ENCODE results near the gene NME4.
"Not testable (repeated sequence)": the region's sequence is repeated elsewhere in the genome, so short reads cannot be mapped to it uniquely, and the experiment has no call there.

Gene NME4

DNA sequence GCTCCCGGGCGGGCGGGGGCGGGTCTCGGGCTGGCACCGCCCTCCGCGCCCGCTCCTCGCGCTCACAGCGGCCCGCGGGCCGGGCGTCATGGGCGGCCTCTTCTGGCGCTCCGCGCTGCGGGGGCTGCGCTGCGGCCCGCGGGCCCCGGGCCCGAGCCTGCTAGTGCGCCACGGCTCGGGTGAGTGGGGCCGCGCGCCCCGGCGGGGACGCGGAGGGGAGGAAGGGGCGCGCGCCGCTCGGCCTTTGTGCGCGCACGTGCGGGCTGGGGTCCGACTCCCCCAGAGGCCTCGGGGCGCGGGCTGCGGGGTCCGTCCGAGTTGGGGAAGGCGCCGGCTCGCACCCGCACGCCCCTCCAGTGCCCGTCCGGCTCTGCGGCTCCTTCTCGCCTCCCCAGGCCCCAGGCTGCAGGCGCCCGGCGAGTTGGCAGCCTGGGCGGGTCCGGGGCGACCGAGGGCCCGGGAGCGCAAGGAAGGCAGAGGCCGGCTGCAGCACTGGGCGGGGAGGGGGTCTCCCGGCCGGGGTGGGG, at the start of gene NME4:
NME4 (plus strand) TSS at position 65 of the 527 bp plus-strand sequence; CDS start at position 89, 24 bp downstream.
- DNase-seq (ENCODE audit: low read depth) = peak; percentile 50

DNA sequence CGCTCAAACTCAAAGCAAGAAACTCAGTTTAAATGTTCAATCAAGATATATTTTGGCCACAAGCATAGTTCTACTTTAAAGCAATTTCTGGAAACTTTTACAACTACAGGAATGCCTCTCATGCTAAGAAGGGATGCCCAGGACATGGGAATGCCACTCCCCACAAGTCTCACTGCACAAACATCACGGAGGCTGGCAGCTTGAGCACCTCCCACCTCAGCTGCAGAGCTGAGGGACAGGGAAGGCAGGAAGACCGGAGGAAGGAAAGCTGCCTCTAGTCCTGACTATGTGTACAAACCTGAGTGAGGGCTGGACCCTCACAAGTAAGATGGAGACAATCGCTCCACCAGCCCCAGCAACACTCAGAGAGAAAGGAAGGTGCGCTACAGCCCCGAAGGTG, 49.8 kb upstream of the NME4 start:
- peak; percentile 11 for DNase-seq (ENCODE audit: low read depth)

DNA sequence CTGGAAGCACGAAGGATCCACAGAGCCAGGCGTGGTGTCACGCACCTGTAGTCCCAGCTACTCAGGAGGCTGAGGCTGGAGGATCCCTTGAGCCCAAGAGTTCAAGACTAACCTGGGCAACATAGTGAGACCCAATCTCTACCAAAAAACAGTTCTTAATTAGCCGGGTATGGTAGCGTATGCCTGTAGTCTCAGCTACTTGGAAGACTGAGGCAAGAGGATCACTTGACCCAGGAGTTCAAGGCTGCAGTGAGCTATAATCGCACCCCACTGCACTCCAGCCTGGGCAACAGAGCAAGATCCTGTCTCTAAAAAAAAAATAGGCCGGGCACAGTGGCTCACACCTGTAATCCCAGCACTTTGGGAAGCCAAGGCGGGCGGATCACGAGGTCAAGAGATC, 48.5 kb upstream of the NME4 start:
- DNase-seq (ENCODE audit: low read depth) = not testable (repeated sequence)

DNA sequence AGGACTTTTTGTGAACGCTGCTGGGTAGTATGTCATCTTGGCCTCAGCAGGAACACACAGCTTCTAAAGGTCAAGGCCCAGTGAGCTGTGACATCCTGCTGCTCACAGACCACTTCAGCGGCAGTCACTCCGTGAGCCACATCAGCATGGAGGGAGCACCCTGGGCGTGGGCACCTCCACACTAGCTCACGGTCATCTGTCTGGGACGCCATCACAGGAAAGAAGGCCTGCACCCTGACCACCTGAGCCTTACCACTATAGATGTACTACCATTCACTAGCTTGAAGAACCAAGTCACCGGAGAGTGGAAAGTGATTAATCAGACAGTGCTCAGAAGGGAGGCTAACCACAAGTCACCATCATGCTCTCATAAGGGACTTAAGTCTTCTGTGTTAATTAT, 47.8 kb upstream of the NME4 start:
- DNase-seq (ENCODE audit: low read depth) = no peak

DNA sequence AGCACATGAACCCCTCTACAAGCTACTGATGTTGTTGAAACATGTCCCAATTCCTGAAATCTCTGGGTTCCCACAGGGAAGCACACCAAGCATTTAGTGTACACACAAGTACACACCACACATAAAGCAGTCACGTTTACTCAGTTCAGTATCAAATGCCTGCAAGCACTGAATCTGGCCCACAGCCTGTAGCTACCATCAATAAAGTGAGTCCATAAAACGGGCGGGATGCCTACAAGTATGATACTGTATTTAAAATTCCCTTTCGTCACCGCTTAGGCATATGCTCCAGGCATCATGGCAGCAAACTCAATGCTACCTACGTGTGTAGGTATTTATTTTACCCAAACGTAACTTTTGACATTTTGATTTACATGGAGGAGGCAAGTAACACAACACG, 46.8 kb upstream of the NME4 start:
- DNase-seq (ENCODE audit: low read depth) = no peak

DNA sequence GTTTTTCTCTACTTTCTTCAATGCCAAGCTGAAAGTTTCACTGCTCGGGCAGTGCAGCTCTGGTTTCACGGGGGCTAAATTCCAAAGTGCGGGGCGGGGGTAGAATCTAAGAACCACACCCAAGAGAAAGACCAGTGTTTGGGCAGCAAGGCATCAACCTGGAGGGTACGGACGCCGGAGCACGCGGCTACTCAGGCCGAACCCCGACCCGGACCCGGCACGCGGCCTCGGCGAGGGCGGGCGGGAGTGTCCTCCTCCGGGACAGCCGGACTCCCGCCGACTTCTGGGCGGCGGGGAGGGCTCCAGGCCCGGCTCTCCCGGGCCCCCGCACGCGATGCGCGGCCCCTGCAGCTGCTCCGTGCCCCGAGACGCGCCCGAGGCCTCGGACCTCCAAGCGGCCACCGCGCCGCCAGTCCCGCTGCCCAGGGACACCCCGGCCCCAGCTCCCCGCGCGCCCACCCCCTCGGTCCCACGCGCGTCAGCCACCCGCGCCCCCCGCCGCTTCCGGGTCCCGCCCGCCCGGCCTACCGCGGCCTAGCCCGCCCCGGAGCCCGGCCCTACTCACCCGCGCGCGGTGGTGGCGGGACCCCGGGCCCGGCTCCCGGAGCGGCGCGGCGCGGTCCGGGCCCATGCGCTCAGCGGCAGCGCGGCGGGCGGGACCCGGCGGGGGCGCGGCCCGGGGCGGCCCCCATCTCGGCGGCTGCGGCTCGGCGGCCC, 45.0 kb upstream of the NME4 start:
- peak; percentile 35 for DNase-seq (ENCODE audit: low read depth)

GRCh38 chr16:352547-353403, 44.2 kb upstream of the NME4 start, which contains the start of gene AXIN1:
AXIN1 (minus strand) TSS chr16:352723; CDS start chr16:347025, 5,698 bp downstream.
- DNase-seq (ENCODE audit: low read depth) = peak; percentile 97

DNA sequence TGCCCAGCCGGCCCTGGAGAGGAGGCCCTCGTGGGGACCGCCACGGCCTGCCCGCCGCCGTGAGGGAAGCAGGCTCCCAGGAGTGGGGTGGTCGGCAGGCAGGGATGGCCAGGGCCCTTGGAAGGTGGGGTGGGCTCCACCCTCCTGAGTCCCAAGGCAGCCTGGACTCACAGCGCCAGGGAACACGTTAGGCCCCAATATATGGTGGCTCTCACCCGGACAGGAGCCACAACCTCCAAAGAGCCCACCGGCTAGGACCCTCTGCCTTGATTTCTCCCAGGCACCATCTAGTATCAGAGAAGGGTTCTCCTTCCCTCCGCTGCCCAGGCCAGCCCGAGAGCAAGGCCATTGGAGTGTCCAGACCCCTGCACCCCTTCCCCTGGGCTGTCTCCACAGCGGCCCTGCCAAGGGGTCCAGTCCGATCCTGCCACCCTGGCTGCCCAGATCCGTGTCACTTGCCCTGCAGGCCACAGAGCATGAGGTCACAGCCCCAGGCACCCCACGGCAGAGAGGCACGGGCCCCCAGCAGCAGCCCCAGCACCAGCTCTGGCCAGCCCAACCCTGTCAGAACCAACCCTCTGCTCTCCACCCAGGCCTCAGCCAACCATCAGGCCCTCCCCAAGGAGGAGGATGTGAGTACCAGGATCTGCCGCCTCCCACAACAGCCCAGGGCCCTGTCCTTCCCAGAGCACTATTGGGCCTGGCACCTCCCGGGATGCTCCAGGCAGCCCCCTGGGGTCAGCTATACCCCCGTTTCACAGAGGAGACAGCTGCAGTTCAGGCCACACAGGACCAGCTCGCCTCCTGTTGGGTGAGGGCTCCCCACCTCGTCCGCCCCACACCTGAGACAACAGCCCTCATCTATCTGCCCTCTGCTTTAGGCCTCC, 43.4 kb upstream of the NME4 start:
- DNase-seq (ENCODE audit: low read depth) = no peak

GRCh38 chr16:354291-354881, 42.6 kb upstream of the NME4 start:
- no peak for DNase-seq (ENCODE audit: low read depth)

DNA sequence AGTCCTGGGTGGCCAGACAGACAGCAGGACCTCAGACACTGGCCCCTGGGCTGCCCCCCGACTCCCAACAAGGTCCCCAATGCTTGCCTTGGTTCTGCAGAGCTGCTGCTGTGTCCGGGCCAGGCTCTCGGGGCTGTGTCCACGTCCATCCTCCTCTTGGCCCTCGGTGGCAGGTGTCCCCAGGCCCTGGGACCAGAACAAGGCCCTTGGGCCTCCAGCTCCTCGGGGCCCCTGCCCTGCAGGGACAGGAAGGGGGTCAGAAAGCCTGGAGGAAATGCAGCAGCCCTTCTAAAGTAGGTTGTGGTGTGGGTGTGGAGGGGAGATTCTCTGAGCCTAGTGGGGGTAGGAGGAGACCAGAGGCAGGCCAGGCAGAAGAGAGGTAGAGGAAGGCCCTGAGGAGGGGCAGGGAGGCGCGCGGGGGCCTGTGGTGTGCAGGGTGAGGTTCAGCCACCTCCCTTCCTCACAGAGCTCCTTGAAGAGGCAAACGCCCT, 42.0 kb upstream of the NME4 start:
- DNase-seq (ENCODE audit: low read depth) = no peak

DNA sequence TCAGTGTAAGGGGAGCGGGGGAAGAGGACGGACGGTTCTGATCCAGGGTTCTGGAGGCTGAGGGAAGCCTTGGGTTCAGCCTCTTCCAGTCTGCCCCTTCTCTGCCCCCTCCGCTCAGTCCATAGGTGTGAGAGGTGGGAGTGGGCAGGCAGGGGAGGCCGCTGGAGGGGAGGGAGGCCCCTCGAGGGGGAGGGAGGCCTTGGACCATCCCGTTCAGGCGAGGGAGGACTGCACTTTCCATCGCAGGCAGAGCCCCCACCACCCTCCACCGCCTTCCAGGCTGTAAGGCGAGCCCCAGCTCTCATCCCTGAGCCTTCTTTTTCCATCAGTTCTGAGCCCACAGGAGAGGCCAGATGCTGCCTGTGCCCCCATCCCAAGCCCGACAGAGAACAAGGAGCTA, 40.3 kb upstream of the NME4 start:
- no peak for DNase-seq (ENCODE audit: low read depth)

DNA sequence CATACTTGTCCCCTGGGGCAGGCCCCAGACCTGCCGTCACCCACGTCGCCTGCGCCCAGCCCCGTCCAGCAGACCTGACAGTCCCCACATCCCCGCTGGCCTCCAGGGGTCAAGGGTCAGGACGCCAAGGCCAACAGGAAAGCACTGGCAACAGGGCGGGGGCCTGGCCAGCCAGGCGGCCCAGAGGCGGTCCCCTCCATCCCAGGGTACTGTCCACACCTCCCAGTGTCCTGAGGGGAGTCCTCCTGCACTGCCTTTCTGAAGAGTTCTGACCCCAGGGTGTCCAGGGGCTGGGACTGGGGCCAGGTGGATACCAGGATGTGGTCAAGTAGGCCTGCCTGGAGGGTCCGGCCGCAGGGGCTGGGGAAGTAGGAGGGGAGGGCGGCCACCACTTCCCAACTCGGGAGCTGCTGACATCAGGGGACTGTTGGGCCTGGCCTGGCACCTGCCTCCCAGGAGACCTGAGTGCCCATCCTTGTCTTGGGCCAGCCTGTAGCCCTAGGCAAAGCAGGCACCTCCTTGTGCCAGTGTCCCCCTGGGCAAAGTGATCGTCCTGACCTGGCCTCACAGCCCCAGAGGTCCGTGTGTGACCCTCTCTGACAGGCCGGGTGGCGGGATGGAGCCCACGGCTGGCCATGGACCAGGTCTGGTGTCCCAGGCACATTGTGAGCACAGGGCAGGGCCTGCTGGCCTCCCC, 37.8 kb upstream of the NME4 start:
- no peak for DNase-seq (ENCODE audit: low read depth)

- no peak for DNase-seq (ENCODE audit: low read depth)
Observed at GRCh38 chr16:359871-360697, 36.9 kb upstream of the NME4 start.

DNA sequence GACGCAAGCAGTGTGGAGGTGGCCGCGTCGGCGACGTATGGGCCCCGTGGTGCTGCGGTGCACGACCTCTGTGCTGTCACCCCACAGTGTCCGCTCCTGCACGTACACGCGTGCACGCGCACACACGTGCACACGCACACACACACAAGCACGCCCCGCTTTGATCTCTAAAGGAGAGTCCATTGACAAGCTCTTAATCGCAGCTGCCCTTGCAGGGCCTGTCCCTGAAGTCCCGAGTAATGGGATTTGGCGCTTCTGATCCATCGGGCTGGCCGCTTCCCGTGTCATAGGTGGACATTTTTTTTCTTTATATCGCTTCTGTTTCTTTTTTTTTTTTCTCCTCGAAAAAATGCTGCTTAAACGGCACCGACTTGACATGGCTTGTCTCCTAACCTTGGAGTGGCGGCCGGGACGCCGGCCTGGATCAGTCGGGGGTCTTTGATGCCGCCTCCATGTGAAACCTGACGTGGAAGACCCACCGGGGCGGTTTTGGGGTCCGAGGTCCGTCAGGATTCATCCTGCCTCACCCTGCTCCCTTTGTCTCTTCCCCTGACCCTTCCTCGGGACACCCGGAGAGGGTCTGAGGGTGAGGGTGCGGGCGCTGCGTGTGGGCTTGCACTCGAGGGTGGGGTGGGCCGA, 36.2 kb upstream of the NME4 start:
- DNase-seq (ENCODE audit: low read depth) = no peak

DNA sequence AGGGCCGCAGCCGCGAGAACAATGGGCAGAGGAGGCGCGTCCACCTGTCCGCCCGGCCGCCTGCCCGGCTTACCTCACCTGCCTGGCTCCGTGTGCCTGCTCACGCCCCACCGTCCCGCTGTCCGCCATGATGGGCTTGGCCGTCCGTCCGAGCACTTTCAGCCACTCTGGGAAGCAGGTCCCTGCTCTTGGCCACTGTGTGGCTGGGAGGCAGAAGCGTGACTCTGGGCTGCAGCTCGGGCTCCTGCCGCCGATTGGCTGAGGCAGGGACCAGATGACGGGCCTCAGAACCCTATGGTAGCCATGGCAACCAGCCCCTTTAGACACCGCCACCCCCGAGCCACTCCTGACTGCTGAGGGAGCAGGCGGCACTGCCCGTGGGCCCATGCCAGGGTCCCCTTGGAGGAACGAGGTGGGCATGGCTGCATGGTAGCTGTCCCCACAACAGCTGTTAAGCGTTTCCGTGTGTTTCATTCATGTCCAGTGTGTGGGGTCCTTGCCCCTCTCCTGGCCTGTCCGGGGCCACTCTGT, 35.6 kb upstream of the NME4 start:
- no peak for DNase-seq (ENCODE audit: low read depth)

DNA sequence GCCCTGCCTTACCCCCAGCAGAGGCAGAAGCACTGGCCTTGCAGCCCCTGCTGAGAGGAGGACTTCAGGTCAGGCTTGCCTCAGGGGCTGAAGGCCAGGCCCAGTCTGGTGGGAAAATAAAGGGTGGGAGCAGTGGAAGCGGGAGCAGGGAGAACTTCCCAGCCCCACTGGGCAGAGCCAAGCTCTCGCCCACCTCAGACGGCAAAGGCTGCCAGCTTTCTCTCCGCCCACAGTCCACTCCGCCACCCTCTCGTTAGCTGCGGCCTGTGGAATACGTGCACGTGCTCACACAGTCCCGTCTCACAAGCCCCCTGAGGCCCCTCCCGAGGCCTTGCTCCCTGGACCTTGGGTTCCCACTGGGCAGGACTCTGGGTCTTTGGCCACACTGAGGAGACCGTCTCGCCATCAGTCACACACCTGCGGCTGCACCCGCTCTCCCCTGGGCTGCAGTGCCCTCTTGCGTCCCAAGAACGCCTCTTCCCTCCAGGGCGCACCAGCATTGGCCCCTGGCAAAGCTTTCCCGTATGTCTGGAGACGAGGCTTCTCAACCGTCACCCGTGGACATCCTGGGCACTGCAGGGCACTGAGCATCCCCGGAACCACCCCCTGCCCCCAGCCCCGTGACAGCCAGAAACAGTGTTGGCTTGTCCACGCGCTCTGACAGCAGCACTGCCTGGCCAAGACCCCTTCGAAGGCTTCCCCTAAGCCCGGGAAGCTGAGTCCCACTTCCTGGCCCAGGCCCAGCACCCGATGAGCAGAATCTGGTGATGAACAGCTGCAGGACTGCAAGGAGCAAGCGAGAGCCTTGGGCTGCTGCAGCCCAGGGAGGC, 34.9 kb upstream of the NME4 start:
- DNase-seq (ENCODE audit: low read depth) = peak; percentile 76

- DNase-seq (ENCODE audit: low read depth) = not testable (repeated sequence)
Observed at GRCh38 chr16:362702-362999, 34.3 kb upstream of the NME4 start.

GRCh38 chr16:363110-363765, 33.8 kb upstream of the NME4 start:
- peak; percentile 7 for DNase-seq (ENCODE audit: low read depth)

Measured in EH (cell line).